Measurements from ENCODE around the gene THAP10.
"Not testable (repeated sequence)": the region's sequence is repeated elsewhere in the genome, so short reads cannot be mapped to it uniquely, and the experiment has no call there.

Gene THAP10

DNA sequence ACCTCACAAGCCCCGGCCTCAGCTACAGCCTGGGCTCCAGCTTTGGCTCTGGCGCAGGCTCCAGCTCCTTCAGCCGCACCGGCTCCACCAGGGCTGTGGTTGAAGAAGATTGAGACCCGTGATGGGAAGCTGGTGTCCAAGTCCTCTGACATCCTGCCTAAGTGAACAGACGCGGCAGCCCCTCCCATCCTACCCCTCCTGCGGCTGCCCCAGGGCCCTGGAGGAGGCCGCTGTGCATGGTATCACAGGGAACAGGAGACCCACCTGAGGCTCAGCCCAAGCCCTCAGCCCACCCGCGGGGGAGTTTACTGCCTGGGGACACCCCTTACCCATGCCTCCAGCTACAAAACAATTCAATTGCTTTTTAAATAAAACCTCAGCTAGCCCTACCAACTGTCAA lies 32.2 kb downstream of the THAP10 start:
- Histone ChIP-seq H3K9me3 (no peaks in the 10 kb centered on the region), H3K27ac (no peak overlapping the region), H3K4me1 (ENCODE audit: control insufficient read depth in 1 of 2, insufficient read depth in 1 of 2, low read depth in 1 of 2, low read length in 1 of 2) (no peaks in the 10 kb centered on the region), H3K27me3 (peaks cover 41% of the 10 kb centered on the region), H3K4me3 (ENCODE audit: low read depth in 1 of 2, low read length in 1 of 2) (no peak overlapping the region), H3K36me3 (no peaks in the 10 kb centered on the region)
- TF ChIP-seq, protein P1, sequence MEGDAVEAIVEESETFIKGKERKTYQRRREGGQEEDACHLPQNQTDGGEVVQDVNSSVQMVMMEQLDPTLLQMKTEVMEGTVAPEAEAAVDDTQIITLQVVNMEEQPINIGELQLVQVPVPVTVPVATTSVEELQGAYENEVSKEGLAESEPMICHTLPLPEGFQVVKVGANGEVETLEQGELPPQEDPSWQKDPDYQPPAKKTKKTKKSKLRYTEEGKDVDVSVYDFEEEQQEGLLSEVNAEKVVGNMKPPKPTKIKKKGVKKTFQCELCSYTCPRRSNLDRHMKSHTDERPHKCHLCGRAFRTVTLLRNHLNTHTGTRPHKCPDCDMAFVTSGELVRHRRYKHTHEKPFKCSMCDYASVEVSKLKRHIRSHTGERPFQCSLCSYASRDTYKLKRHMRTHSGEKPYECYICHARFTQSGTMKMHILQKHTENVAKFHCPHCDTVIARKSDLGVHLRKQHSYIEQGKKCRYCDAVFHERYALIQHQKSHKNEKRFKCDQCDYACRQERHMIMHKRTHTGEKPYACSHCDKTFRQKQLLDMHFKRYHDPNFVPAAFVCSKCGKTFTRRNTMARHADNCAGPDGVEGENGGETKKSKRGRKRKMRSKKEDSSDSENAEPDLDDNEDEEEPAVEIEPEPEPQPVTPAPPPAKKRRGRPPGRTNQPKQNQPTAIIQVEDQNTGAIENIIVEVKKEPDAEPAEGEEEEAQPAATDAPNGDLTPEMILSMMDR (IDR thresholded peaks at IDR 0.05), result no peak

DNA sequence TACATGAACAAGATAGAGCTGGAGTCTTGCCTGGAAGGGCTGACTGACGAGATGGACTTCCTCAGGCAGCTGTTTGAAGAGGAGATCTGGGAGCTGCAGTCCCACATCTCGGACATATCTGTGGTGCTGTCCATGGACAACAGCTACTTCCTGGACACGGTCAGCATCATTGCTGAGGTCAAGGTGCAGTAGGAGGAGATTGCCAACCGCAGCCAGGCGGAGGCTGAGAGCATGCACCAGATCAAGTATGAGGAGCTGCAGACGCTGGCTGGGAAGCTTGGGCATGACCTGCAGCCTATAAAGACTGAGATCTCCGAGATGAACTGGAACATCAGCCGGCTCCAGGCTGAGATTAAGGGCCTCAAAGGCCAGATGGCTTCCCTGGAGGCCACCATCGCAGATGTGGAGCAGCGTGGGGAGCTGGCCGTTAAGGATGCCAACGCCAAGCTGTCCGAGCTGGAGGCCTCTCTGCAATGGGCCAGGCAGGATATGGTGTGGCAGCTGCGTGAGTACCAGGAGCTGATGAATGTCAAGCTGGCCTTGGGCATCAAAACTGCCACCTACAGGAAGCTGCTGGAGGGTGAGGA lies 32.8 kb downstream of the THAP10 start:
- H3K27ac ChIP-seq, result no peak overlapping the region
- TF ChIP-seq, protein P1 (IDR thresholded peaks at IDR 0.05), result no peak
- no peaks in the 10 kb centered on the region for H3K9me3 ChIP-seq
- peaks cover 47% of the 10 kb centered on the region for H3K27me3 ChIP-seq
- H3K4me3 ChIP-seq (ENCODE audit: low read depth in 1 of 2, low read length in 1 of 2), result no peak overlapping the region
- no peaks in the 10 kb centered on the region for H3K4me1 ChIP-seq (ENCODE audit: control insufficient read depth in 1 of 2, insufficient read depth in 1 of 2, low read depth in 1 of 2, low read length in 1 of 2)
- no peaks in the 10 kb centered on the region for H3K36me3 ChIP-seq

DNA sequence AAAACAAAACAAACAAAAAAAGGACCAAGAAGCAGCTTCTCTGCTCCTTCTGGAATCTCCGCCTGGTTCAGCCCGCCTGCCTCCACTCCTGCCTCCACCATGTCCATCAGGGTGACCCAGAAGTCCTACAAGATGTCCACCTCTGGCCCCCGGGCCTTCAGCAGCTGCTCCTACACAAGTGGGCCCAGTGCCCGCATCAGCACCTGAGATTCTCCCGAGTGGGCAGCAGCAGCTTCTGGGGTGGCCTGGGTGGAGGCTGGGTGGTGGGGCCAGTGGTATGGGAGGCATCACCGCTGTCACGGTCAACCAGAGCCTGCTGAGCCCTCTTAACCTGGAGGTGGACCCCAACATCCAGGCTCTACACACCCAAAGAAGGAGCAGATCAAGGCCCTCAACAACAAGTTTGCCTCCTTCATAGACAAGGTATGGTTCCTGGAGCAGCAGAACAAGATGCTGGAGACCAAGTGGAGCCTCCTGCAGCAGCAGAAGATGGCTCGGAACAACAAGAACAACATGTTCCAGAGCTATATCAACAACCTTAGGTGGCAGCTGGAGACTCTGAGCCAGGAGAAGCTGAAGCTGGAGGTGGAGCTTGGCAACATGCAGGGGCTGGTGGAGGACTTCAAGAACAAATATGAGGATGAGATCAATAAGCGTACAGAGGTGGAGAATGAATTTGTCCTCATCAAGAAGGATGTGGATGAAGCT lies 33.5 kb downstream of the THAP10 start:
- peaks cover 54% of the 10 kb centered on the region for H3K27me3 ChIP-seq
- not testable (repeated sequence) for H3K4me3 ChIP-seq (ENCODE audit: low read depth in 1 of 2, low read length in 1 of 2); H3K27ac ChIP-seq; H3K4me1 ChIP-seq (ENCODE audit: control insufficient read depth in 1 of 2, insufficient read depth in 1 of 2, low read depth in 1 of 2, low read length in 1 of 2); H3K9me3 ChIP-seq; H3K36me3 ChIP-seq

DNA sequence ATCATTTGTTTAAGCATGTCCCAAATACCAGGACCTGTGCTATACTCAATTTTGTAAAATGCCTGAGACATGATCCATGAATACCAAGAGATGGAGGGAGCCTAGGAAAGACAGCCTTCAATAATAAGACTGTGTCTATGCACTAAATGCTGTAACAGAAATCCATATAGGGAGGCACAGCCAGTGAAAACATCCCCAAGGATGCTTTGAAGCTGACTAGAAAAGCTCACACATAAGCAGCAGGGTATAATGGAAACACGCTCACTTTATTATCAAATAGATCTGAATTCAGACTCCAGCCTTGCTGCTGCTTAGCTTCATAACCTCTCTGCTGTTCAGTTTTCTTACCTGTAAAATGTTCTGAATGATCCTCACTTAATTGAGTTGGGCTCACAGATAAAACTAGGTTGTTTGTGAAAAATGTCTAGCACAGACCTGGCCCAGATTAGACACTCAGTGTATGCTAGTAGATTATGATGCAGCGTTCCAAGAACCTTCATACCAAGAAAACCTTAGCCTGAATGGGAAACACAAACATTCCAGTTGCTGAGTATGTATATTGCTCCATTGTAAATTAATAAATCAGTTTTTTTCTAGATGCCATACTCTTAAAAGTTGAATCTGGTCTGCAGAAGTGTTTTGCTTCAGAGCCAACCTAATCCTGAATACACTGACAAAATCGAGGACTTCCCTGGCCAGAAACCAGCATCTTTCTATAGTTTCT lies 34.5 kb downstream of the THAP10 start:
- no peak overlapping the region for H3K27ac ChIP-seq
- no peaks in the 10 kb centered on the region for H3K36me3 ChIP-seq
- peaks cover 64% of the 10 kb centered on the region for H3K27me3 ChIP-seq
- TF ChIP-seq, protein P1 (IDR thresholded peaks at IDR 0.05), result no peak
- H3K9me3 ChIP-seq, result no peaks in the 10 kb centered on the region
- peaks cover 0 to 5% of the 10 kb centered on the region in 2 experiments for H3K4me1 ChIP-seq (ENCODE audit: control insufficient read depth in 1 of 2, insufficient read depth in 1 of 2, low read depth in 1 of 2, low read length in 1 of 2)
- H3K4me3 ChIP-seq (ENCODE audit: low read depth in 1 of 2, low read length in 1 of 2), result no peak overlapping the region

DNA sequence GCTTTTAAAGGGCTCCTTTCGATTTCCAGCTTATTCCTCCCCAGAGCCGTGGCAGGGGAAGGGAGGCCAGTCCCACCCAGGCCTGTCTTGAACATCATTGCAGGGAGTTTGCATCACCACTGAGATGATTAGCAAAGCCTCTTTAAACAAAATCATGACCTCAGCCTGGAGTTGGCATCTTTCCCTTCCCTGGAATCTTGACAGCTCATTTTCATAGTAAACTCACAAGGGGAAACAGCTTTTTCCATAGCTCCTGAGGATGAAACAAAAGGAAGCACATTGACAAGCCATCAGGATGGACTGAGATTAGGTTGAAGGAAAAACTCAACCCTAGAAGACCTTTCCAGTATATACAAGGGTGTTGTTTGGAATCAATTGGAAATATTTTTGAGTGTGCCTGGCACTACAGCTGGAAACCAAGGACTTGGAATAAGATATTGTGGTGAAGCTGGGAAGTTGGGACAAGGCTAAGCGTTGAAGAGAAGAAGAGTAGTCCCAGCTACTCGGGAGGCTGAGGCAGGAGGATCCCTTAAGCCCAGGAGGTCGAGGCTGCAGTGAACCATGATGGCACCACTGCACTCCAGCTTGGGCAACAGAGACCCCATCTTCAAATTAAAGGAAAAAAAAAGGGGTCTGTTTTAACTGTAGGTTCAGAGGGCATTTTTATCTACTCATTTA lies 35.2 kb downstream of the THAP10 start:
- Histone ChIP-seq H3K27me3 (peaks cover 71% of the 10 kb centered on the region), H3K4me1 (ENCODE audit: control insufficient read depth in 1 of 2, insufficient read depth in 1 of 2, low read depth in 1 of 2, low read length in 1 of 2) (peaks cover 0 to 5% of the 10 kb centered on the region in 2 experiments), H3K36me3 (no peaks in the 10 kb centered on the region), H3K9me3 (no peaks in the 10 kb centered on the region), H3K4me3 (ENCODE audit: low read depth in 1 of 2, low read length in 1 of 2) (no peak overlapping the region), H3K27ac (no peak overlapping the region)
- TF ChIP-seq, protein P1 (IDR thresholded peaks at IDR 0.05), result no peak
